T-helper 1 cell treated with Interleukin-12 subunit alpha and Interleukin-12 subunit beta and Interleukin-4 antibody, amounts not matched to agents 30 ng/mL and 1 ng/mL, for 36 hours (primary cell): ENCODE measurements around the gene TMEM119. TPM values are rescaled to one million over a fixed set of nuclear protein-coding genes. Genes with fewer than 3 reads are reported as not detected.
"Not testable (repeated sequence)": the region's sequence is repeated elsewhere in the genome, so short reads cannot be mapped to it uniquely, and the experiment has no call there.

Experiments
- intact Hi-C: fragments of 100-400 bp; cut with micrococcal nuclease; formaldehyde crosslinking; loops from one replicate; pipeline ENCODE4 v1.15.1; 2024
- total RNA-seq: library from RNA; stranded (reverse); gene quantifications from 2 replicates; pipeline ENCODE4 v1.2.3, GENCODE V29; 2022

Gene TMEM119
- total RNA-seq, 1 donor from 2014 or later, result 0.96 TPM

- intact Hi-C loops, result no loop called here
These were observed 6.5 kb upstream of the TMEM119 start for GRCh38 chr12:108604208-108604941.

- intact Hi-C loops, result no loop called here
These were observed 5.9 kb upstream of the TMEM119 start for GRCh38 chr12:108603743-108604142.

GRCh38 chr12:108602976-108603704, 5.3 kb upstream of the TMEM119 start:
- intact Hi-C loops, result no loop called here

- intact Hi-C loops, result no loop called here
These were observed 4.4 kb upstream of the TMEM119 start for GRCh38 chr12:108602209-108602705.

DNA sequence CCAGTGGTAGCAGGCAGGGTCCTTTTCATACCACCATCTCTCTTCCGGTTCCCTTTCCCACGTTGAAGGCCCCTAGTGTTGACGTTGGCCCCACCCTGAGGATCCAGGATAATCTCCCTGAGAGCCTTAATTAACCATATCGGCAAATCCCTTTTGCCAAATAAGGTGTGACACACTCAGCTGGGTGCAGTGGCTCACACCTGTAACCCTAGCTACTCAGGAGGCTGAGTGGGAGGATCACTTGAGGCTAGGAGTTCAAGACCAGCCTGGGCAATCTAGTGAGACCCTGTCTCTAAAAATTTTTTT, 2.8 kb upstream of the TMEM119 start:
- intact Hi-C loops, result no loop called here

GRCh38 chr12:108599948-108600701, 2.2 kb upstream of the TMEM119 start:
- intact Hi-C loops, result no loop called here

- intact Hi-C loops, result no loop called here
These were observed 1.7 kb upstream of the TMEM119 start for GRCh38 chr12:108599541-108599940.

DNA sequence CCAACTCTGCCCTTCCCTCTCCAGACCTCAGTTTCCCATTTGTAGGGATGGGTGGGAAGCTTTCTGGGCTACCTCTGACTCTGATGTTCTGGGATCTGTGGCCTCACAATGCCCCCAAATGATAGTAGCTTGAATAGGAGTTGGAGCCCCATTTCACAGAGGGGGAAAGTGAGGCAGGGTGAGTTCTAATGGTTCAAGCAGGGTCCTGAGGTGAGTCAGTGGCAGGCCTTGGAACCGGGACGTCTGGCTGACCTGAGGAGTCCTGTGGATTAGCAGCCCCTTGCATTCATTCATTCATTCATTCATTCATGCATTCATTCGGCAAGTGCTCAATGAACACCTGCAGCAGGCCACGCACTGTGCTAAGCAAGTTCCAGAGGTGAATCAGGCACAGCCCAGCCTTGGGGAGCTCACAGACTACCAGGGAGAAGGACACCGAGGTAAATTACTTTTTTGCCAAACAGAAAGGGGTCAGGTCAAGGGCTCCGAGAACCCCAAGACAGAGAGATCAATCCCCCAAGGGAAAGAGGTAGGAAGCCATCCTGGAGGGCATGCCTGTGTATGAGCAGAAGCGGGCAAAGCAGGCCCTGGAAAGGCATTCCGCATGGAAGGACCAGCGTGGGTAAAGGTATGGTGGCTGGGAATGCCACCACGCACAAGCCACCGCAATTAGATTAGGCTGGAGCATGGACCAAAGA, 818 bp upstream of the TMEM119 start:
- intact Hi-C loops, result no loop called here

- intact Hi-C loops, result no loop called here
These were observed 878 bp downstream of the TMEM119 start for GRCh38 chr12:108596854-108597558.

- intact Hi-C loops, result no loop called here
These were observed 1.9 kb downstream of the TMEM119 start for GRCh38 chr12:108595711-108596647.

DNA sequence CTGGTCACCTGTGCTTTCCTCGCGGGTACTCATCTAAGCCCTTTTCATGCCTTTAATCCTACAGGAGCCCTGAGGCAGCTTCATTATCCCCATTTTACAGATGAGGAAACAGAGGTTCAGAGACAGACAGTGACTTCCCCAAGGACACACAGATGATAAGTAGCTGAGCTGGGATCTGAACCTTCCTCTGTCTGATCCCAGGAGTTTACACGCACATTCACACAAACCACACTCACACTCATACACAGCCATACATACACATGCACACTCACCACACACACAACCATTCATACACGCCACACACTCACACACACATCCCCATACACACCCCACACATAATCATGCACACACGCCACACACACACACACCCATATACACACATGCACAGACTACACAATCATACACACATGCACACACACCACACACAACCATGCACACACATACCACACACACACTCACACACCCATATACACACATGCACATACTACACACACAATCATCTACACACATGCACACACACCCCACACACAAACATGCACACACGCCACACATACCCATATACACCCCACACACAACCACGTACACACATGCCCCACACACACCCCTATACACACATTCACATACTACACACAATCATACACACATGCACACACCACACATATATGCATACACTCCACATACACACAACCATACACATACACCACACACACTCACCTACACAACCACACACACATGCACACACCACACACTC, 2.7 kb downstream of the TMEM119 start:
- intact Hi-C loops, result no loop called here

- intact Hi-C loops, result no loop called here
These were observed 3.5 kb downstream of the TMEM119 start for GRCh38 chr12:108594323-108594903.

DNA sequence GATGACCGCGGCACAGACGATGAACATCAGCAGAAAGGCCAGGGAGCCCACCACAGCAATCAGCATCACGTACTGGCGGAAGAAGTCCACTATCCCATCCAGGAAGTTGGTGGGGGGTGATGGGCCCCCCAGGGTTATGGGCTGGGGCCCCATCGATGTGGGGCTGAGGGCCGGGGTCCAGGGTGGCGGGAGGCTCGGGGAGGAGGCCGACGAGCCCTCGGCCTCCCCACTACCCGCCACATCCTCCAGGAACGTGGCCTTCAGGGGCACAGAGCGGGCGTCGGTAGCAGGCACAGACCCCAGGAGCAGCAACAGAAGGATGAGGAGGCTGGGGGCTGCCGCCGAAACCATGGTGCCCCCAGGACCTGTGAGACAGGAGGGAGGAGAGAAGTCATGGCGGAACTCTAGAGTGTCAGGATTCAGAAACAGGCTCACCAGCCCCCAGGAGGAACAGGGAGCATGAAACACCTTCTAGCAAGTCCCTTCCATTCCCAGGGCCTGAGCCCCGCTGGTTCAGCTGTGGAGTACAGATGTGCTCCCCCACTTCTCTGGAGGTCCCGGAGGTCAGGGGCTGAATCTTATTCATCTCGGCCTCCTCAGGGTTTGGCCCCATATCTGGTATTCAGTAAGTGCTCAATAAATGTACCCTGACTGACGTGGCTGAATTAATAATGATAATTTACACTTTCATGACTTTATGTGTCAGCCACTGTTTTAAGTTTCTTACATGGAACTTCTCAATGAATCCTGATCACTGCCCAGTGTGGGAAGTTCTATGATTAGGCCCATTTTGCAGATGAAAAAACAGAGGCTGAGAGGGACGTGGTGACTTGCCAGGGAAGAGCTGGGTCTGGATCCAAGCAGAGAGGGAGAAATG, 5.6 kb downstream of the TMEM119 start:
- intact Hi-C loops, result no loop called here

- intact Hi-C loops, result no loop called here
These were observed 6.5 kb downstream of the TMEM119 start for GRCh38 chr12:108591267-108591980.

- intact Hi-C loops, result not testable (repeated sequence)
These were observed 7.4 kb downstream of the TMEM119 start for GRCh38 chr12:108590463-108590862.

GRCh38 chr12:108589840-108590229, 8.0 kb downstream of the TMEM119 start:
- intact Hi-C loops, result no loop called here
